ENCODE data around the gene MRPS25.

GRCh38 chr3:15009167-15009566, 55.9 kb downstream of the MRPS25 start:
- TF ChIP-seq CTCF (IDR thresholded peaks at IDR 0.05; ENCODE audit: borderline replicate concordance, extremely low read depth, low read length, poor library complexity, severe bottlenecking) (no peak), EZH2 (IDR thresholded peaks at IDR 0.05; ENCODE audit: borderline replicate concordance, low read depth, low read length, severe bottlenecking) (no peak)
